ENCODE measurements around the gene KBTBD7.

DNA sequence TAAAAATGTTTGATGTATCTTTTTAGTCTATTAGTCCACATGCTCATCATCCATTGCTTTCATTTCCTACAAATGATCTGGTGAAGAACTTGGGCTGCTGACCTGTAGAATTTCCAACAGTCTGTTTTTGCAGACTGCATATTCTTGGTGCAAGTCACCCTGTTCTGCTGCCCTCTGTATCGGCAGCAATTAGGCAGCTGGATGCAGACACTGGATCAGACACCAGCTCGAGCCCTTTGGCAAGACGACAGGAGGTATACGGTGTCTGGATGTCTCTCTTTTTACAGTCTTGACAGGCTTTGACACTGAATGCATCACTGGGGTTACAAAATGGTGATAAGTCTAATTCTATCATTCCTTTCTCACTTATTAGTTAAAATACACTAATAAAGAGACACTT is 47.3 kb upstream of the KBTBD7 start:
- TF ChIP-seq, protein P1, sequence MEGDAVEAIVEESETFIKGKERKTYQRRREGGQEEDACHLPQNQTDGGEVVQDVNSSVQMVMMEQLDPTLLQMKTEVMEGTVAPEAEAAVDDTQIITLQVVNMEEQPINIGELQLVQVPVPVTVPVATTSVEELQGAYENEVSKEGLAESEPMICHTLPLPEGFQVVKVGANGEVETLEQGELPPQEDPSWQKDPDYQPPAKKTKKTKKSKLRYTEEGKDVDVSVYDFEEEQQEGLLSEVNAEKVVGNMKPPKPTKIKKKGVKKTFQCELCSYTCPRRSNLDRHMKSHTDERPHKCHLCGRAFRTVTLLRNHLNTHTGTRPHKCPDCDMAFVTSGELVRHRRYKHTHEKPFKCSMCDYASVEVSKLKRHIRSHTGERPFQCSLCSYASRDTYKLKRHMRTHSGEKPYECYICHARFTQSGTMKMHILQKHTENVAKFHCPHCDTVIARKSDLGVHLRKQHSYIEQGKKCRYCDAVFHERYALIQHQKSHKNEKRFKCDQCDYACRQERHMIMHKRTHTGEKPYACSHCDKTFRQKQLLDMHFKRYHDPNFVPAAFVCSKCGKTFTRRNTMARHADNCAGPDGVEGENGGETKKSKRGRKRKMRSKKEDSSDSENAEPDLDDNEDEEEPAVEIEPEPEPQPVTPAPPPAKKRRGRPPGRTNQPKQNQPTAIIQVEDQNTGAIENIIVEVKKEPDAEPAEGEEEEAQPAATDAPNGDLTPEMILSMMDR (IDR thresholded peaks at IDR 0.05 in 2 of 3, conservative IDR thresholded peaks at IDR 0.05 in 1 of 3; ENCODE audit: borderline replicate concordance in 1 of 3, insufficient read depth in 1 of 3, low read depth in 2 of 3, low read length in 2 of 3): no peak
- no peak for TF ChIP-seq POLR2A (IDR thresholded peaks at IDR 0.05; ENCODE audit: borderline replicate concordance, extremely low read depth, insufficient read depth, insufficient read length)
- TF ChIP-seq, protein P2, sequence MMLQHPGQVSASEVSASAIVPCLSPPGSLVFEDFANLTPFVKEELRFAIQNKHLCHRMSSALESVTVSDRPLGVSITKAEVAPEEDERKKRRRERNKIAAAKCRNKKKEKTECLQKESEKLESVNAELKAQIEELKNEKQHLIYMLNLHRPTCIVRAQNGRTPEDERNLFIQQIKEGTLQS (IDR thresholded peaks at IDR 0.05): no peak
- TF ChIP-seq JUND (IDR thresholded peaks at IDR 0.05): no peak
- TF ChIP-seq CEBPB (IDR thresholded peaks at IDR 0.05; ENCODE audit: low read depth): no peak
- no peak for TF ChIP-seq EGR1 (IDR thresholded peaks at IDR 0.05; ENCODE audit: low read depth)

Data from HCT116 (cell line).